K562 (cell line): ENCODE measurements around the gene HLF. TPM values are rescaled to one million over a fixed set of nuclear protein-coding genes. Genes with fewer than 3 reads are reported as not detected.

Experiments used
- ATAC-seq: fragments of 200-7000 bp; cut with Tn5 transposase; 3 replicates; pipeline ENCODE4 v1.9.1; 2020; ENCODE audit warnings: moderate library complexity
- BruUV-seq: library from RNA; stranded (reverse); fragments of 400-500 nt; replicated peaks from 2 replicates; lab custom pipeline; 2021; lab: Mats Ljungman, UMichigan
- CTCF ChIA-PET: fragments of 300-600 bp; formaldehyde crosslinking; extraction: SDS; loops from one replicate; lab custom pipeline; 2021; ENCODE audit warnings: low intra/inter-chr PET ratio; lab: Yijun Ruan, JAX
- POLR2A ChIA-PET: fragments of 300-600, 350-650 bp; sonication (Branson Sonifier 250); formaldehyde crosslinking; extraction: SDS; loops from one replicate; lab custom pipeline; 2021; ENCODE audit warnings: antibody characterized with exemption, inconsistent platforms; lab: Yijun Ruan, JAX
- DNase-seq, 4 experiments: peaks; one replicate each; pipeline versions ENCODE4 v3.0.0 to v3.0.0-alpha.2; 2011 to 2018; ENCODE audit warnings: low spot score in 3 of 4, mixed read lengths in 3 of 4; ENCODE audit errors: extremely low read depth in 1 of 4
- FAIRE-seq: peaks from 2 replicates; lab custom pipeline; 2011; peaks lifted over from hg19 to GRCh38; lab: Jason Lieb, UNC
- H2AFZ ChIP-seq: 2 replicates; pipeline ENCODE4 v1.6.0; 2011; ENCODE audit warnings: low read depth, low read length, control low read depth, inconsistent platforms
- H3K27ac ChIP-seq: fragments of 200-600 bp; 3 replicates; pipeline ENCODE4 v1.8.0; 2011; ENCODE audit warnings: low read depth, mild to moderate bottlenecking, control low read depth, inconsistent platforms, low read length, moderate library complexity, mixed read lengths; ENCODE audit errors: extremely low read depth
- H3K27me3 ChIP-seq, 2 experiments: fragments of 300-600 bp in 1 of 2; 2 replicates in 1 of 2; 3 replicates in 1 of 2; pipeline versions ENCODE4 v1.6.0 to v1.8.0; 2011; ENCODE audit warnings: inconsistent platforms in 2 of 2, low read length in 2 of 2, mild to moderate bottlenecking in 1 of 2, mixed read lengths in 1 of 2, moderate library complexity in 1 of 2; ENCODE audit not compliant: control insufficient read depth in 2 of 2, insufficient read depth in 2 of 2
- H3K36me3 ChIP-seq: fragments of 300-600 bp; 3 replicates; pipeline ENCODE4 v1.8.0; 2011; ENCODE audit warnings: mild to moderate bottlenecking, low read length, inconsistent platforms; ENCODE audit not compliant: control insufficient read depth, insufficient read depth
- H3K4me1 ChIP-seq, 2 experiments: fragments of 200-600 bp in 1 of 2; replicated peaks in 1 of 2; 2 replicates in 1 of 2; 3 replicates in 1 of 2; pipeline versions ENCODE4 v1.5.1 to v1.8.0; 2011; ENCODE audit warnings: inconsistent platforms in 2 of 2, low read length in 2 of 2, mild to moderate bottlenecking in 1 of 2, mixed read lengths in 1 of 2, moderate library complexity in 1 of 2; ENCODE audit not compliant: control insufficient read depth in 2 of 2, insufficient read depth in 2 of 2
- H3K4me2 ChIP-seq: 2 replicates; pipeline ENCODE4 v1.6.1; 2011; ENCODE audit warnings: low read length, control low read depth, inconsistent platforms, mixed read lengths; ENCODE audit not compliant: insufficient read depth
- H3K4me3 ChIP-seq: fragments of 200-600 bp; sonication (generic), shearing (Covaris generic); 2 replicates; pipeline ENCODE4 v1.5.1; 2016; ENCODE audit warnings: control low read depth, inconsistent platforms
- H3K79me2 ChIP-seq: fragments of 200-600 bp; 3 replicates; pipeline ENCODE4 v1.8.0; 2011; ENCODE audit warnings: low read length, inconsistent platforms; ENCODE audit not compliant: control insufficient read depth, insufficient read depth
- H3K9ac ChIP-seq, 2 experiments: 2 replicates each; pipeline versions ENCODE4 v1.6.0 to v1.6.1; 2011; ENCODE audit warnings: low read depth in 2 of 2, low read length in 2 of 2, control low read depth in 1 of 2, inconsistent platforms in 1 of 2, mild to moderate bottlenecking in 1 of 2, mixed read lengths in 1 of 2; ENCODE audit not compliant: insufficient read depth in 1 of 2
- H3K9me1 ChIP-seq: one replicate; pipeline ENCODE4 v1.6.0; 2011; ENCODE audit warnings: inconsistent platforms, mild to moderate bottlenecking, low read length, moderate library complexity; ENCODE audit not compliant: control insufficient read depth, insufficient read depth
- H3K9me3 ChIP-seq: replicated peaks from 2 replicates; pipeline ENCODE4 v1.5.1; 2011; ENCODE audit warnings: low read depth, low read length, inconsistent platforms; ENCODE audit not compliant: control insufficient read depth, insufficient read depth
- H4K20me1 ChIP-seq: replicated peaks from 2 replicates; pipeline ENCODE4 v1.6.1; 2011; ENCODE audit warnings: low read length, inconsistent platforms, mixed read lengths; ENCODE audit not compliant: control insufficient read depth, insufficient read depth
- ARID1B ChIP-seq: fragments of 450-650 bp; IDR thresholded peaks from 2 replicates; pipeline ENCODE4 v1.6.1; 2016; ENCODE audit warnings: antibody characterized with exemption, mild to moderate bottlenecking, inconsistent platforms
- CBX3 ChIP-seq, 2 experiments: IDR thresholded peaks; 1 replicate in 1 of 2; 2 replicates in 1 of 2; pipeline ENCODE4 v1.6.1; 2012; ENCODE audit warnings: inconsistent platforms in 2 of 2, low read length in 2 of 2, borderline replicate concordance in 1 of 2, control low read depth in 1 of 2
- E2F8 ChIP-seq: fragments of 450-650 bp; IDR thresholded peaks from 2 replicates; pipeline ENCODE4 v1.7.1; 2018; ENCODE audit warnings: mild to moderate bottlenecking, low read depth; ENCODE audit not compliant: partially characterized antibody
- WGBS: fragments of 100-300 bp; shearing (Covaris generic); methylation state at CpG from one replicate; pipeline ENCODE4 v1.1.6; 2016; ENCODE audit warnings: low coverage, mixed read lengths; ENCODE audit not compliant: insufficient coverage; ENCODE audit errors: missing lambda C conversion rate; 5-methylcytosine and 5-hydroxymethylcytosine counted together
- in situ Hi-C: fragments of 300-500 bp; cut with MboI; formaldehyde crosslinking; loops from 4 replicates; pipeline ENCODE4 v1.15.0; 2018; ENCODE audit warnings: inconsistent platforms, mixed read lengths
- intact Hi-C: fragments of 100-400 bp; cut with micrococcal nuclease; formaldehyde crosslinking; loops from 2 replicates; pipeline ENCODE4 v1.14.2; 2022
- polyA plus RNA-seq, 8 experiments: library from polyadenylated mRNA; depleted of rRNA in 4 of 8; stranded (reverse) in 5 of 8; unstranded in 3 of 8; fragments of >200 nt; fragmentation: Nextera tagmentation in 2 of 8; fragmentation: Illumina TruSeq in 1 of 8; extraction: Ambion mirVana in 2 of 8; extraction: Trizol in 1 of 8; gene quantifications; 2 replicates each; pipeline versions ENCODE4 v1.2.1 to v1.2.3, GENCODE V29; 2011 to 2014; ENCODE audit warnings: inconsistent platforms in 1 of 8, missing spikeins in 1 of 8
- total RNA-seq, 7 experiments: library from RNA; depleted of rRNA in 6 of 7; stranded (reverse); fragments of >200 nt in 6 of 7; fragmentation: Illumina TruSeq in 2 of 7; extraction: Trizol in 2 of 7; gene quantifications; 2 replicates each; pipeline versions ENCODE4 v1.2.1 to v1.2.3, GENCODE V29; 2011 to 2021; ENCODE audit warnings: low replicate concordance in 1 of 7
- TF ChIP-seq, protein P1 (sequence below), 2 experiments: fragments of 450-650 bp; IDR thresholded peaks; 2 replicates each; pipeline ENCODE4 v1.6.1; 2018; ENCODE audit warnings: mild to moderate bottlenecking in 2 of 2, low read depth in 1 of 2; ENCODE audit not compliant: partially characterized antibody in 2 of 2

The HLF gene
- total and polyA plus RNA-seq, 9 of the 15 experiments (the other 6 are each of a cell fraction or from before 2014, with no cell fraction given) = 0.03 to 0.24 (median 0.09) TPM

- Histone ChIP-seq H3K9ac (no peak overlapping the region), H3K4me1 (peaks cover 0 to 24% of the 10 kb centered on the region in 2 experiments; a peak in 2 of 5 replicates), H2AFZ (no peak overlapping the region), H3K9me1 (no peaks in the 10 kb centered on the region), H4K20me1 (no peaks in the 10 kb centered on the region), H3K4me2 (no peak overlapping the region), H3K9me3 (no peaks in the 10 kb centered on the region; the same call in 1 of the 2 replicates), H3K27ac (no peak overlapping the region), H3K27me3 (peaks cover 6 to 9% of the 10 kb centered on the region in 2 experiments; a peak in 4 of 5 replicates), H3K4me3 (no peak overlapping the region), H3K79me2 (no peaks in the 10 kb centered on the region), H3K36me3 (no peaks in the 10 kb centered on the region)
- FAIRE-seq (no peak), DNase-seq (no peak), ATAC-seq (no peak)
- no TSS peak for BruUV-seq
- in situ Hi-C loops = no loop called here
- ChIA-PET CTCF (no interaction called here), POLR2A (no interaction called here)
- WGBS = 19% methylated on average over 2 of the region's 2 CpGs
- TF ChIP-seq E2F8 (no peak), CBX3 (IDR thresholded peaks at IDR 0.05; ENCODE audit: borderline replicate concordance in 1 of 2, low read length in 2 of 2) (0 out of 3 replicates have a peak, but pooled peaks of 1 of the 2 experiments have one; percentile 14), ARID1B (no peak)
- TF ChIP-seq, protein P1, sequence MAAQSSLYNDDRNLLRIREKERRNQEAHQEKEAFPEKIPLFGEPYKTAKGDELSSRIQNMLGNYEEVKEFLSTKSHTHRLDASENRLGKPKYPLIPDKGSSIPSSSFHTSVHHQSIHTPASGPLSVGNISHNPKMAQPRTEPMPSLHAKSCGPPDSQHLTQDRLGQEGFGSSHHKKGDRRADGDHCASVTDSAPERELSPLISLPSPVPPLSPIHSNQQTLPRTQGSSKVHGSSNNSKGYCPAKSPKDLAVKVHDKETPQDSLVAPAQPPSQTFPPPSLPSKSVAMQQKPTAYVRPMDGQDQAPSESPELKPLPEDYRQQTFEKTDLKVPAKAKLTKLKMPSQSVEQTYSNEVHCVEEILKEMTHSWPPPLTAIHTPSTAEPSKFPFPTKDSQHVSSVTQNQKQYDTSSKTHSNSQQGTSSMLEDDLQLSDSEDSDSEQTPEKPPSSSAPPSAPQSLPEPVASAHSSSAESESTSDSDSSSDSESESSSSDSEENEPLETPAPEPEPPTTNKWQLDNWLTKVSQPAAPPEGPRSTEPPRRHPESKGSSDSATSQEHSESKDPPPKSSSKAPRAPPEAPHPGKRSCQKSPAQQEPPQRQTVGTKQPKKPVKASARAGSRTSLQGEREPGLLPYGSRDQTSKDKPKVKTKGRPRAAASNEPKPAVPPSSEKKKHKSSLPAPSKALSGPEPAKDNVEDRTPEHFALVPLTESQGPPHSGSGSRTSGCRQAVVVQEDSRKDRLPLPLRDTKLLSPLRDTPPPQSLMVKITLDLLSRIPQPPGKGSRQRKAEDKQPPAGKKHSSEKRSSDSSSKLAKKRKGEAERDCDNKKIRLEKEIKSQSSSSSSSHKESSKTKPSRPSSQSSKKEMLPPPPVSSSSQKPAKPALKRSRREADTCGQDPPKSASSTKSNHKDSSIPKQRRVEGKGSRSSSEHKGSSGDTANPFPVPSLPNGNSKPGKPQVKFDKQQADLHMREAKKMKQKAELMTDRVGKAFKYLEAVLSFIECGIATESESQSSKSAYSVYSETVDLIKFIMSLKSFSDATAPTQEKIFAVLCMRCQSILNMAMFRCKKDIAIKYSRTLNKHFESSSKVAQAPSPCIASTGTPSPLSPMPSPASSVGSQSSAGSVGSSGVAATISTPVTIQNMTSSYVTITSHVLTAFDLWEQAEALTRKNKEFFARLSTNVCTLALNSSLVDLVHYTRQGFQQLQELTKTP (IDR thresholded peaks at IDR 0.05; ENCODE audit: low read depth in 1 of 2, partially characterized antibody in 2 of 2) = peak in 1 of 2 experiments; percentile 95
- intact Hi-C loops = no loop called here
Measured at GRCh38 chr17:55261311-55261710, 3.4 kb upstream of the HLF start.
